K562 (cell line): ENCODE measurements around the gene SMYD2. TPM values are rescaled to one million over a fixed set of nuclear protein-coding genes. Genes with fewer than 3 reads are reported as not detected.

ENCODE experiments used
- ATAC-seq: fragments of 200-7000 bp; cut with Tn5 transposase; 3 replicates; pipeline ENCODE4 v1.9.1; 2020; ENCODE audit warnings: moderate library complexity
- BruUV-seq: library from RNA; stranded (reverse); fragments of 400-500 nt; replicated peaks from 2 replicates; lab custom pipeline; 2021; lab: Mats Ljungman, UMichigan
- CTCF ChIA-PET: fragments of 300-600 bp; formaldehyde crosslinking; extraction: SDS; loops from one replicate; lab custom pipeline; 2021; ENCODE audit warnings: low intra/inter-chr PET ratio; lab: Yijun Ruan, JAX
- POLR2A ChIA-PET: fragments of 300-600, 350-650 bp; sonication (Branson Sonifier 250); formaldehyde crosslinking; extraction: SDS; loops from one replicate; lab custom pipeline; 2021; ENCODE audit warnings: antibody characterized with exemption, inconsistent platforms; lab: Yijun Ruan, JAX
- DNase-seq, 4 experiments: peaks; one replicate each; pipeline versions ENCODE4 v3.0.0 to v3.0.0-alpha.2; 2011 to 2018; ENCODE audit warnings: low spot score in 3 of 4, mixed read lengths in 3 of 4; ENCODE audit errors: extremely low read depth in 1 of 4
- FAIRE-seq: peaks from 2 replicates; lab custom pipeline; 2011; peaks lifted over from hg19 to GRCh38; lab: Jason Lieb, UNC
- H2AFZ ChIP-seq: 2 replicates; pipeline ENCODE4 v1.6.0; 2011; ENCODE audit warnings: low read depth, low read length, control low read depth, inconsistent platforms
- H3K27ac ChIP-seq: fragments of 200-600 bp; 3 replicates; pipeline ENCODE4 v1.8.0; 2011; ENCODE audit warnings: low read depth, mild to moderate bottlenecking, control low read depth, inconsistent platforms, low read length, moderate library complexity, mixed read lengths; ENCODE audit errors: extremely low read depth
- H3K27me3 ChIP-seq, 2 experiments: fragments of 300-600 bp in 1 of 2; 2 replicates in 1 of 2; 3 replicates in 1 of 2; pipeline versions ENCODE4 v1.6.0 to v1.8.0; 2011; ENCODE audit warnings: inconsistent platforms in 2 of 2, low read length in 2 of 2, mild to moderate bottlenecking in 1 of 2, mixed read lengths in 1 of 2, moderate library complexity in 1 of 2; ENCODE audit not compliant: control insufficient read depth in 2 of 2, insufficient read depth in 2 of 2
- H3K36me3 ChIP-seq: fragments of 300-600 bp; 3 replicates; pipeline ENCODE4 v1.8.0; 2011; ENCODE audit warnings: mild to moderate bottlenecking, low read length, inconsistent platforms; ENCODE audit not compliant: control insufficient read depth, insufficient read depth
- H3K4me1 ChIP-seq, 2 experiments: fragments of 200-600 bp in 1 of 2; replicated peaks in 1 of 2; 2 replicates in 1 of 2; 3 replicates in 1 of 2; pipeline versions ENCODE4 v1.5.1 to v1.8.0; 2011; ENCODE audit warnings: inconsistent platforms in 2 of 2, low read length in 2 of 2, mild to moderate bottlenecking in 1 of 2, mixed read lengths in 1 of 2, moderate library complexity in 1 of 2; ENCODE audit not compliant: control insufficient read depth in 2 of 2, insufficient read depth in 2 of 2
- H3K4me2 ChIP-seq: 2 replicates; pipeline ENCODE4 v1.6.1; 2011; ENCODE audit warnings: low read length, control low read depth, inconsistent platforms, mixed read lengths; ENCODE audit not compliant: insufficient read depth
- H3K4me3 ChIP-seq: fragments of 200-600 bp; sonication (generic), shearing (Covaris generic); 2 replicates; pipeline ENCODE4 v1.5.1; 2016; ENCODE audit warnings: control low read depth, inconsistent platforms
- H3K79me2 ChIP-seq: fragments of 200-600 bp; 3 replicates; pipeline ENCODE4 v1.8.0; 2011; ENCODE audit warnings: low read length, inconsistent platforms; ENCODE audit not compliant: control insufficient read depth, insufficient read depth
- H3K9ac ChIP-seq, 2 experiments: 2 replicates each; pipeline versions ENCODE4 v1.6.0 to v1.6.1; 2011; ENCODE audit warnings: low read depth in 2 of 2, low read length in 2 of 2, control low read depth in 1 of 2, inconsistent platforms in 1 of 2, mild to moderate bottlenecking in 1 of 2, mixed read lengths in 1 of 2; ENCODE audit not compliant: insufficient read depth in 1 of 2
- H3K9me1 ChIP-seq: one replicate; pipeline ENCODE4 v1.6.0; 2011; ENCODE audit warnings: inconsistent platforms, mild to moderate bottlenecking, low read length, moderate library complexity; ENCODE audit not compliant: control insufficient read depth, insufficient read depth
- H3K9me3 ChIP-seq: replicated peaks from 2 replicates; pipeline ENCODE4 v1.5.1; 2011; ENCODE audit warnings: low read depth, low read length, inconsistent platforms; ENCODE audit not compliant: control insufficient read depth, insufficient read depth
- H4K20me1 ChIP-seq: replicated peaks from 2 replicates; pipeline ENCODE4 v1.6.1; 2011; ENCODE audit warnings: low read length, inconsistent platforms, mixed read lengths; ENCODE audit not compliant: control insufficient read depth, insufficient read depth
- BHLHE40 ChIP-seq: IDR thresholded peaks from 2 replicates; pipeline ENCODE4 v1.6.1; 2011; ENCODE audit warnings: low read length, improper control_type of control experiment
- CSDE1 ChIP-seq, 2 experiments: fragments of 450-650 bp; IDR thresholded peaks; 2 replicates each; pipeline ENCODE4 v1.6.1; 2016; ENCODE audit warnings: mild to moderate bottlenecking in 1 of 2
- FOXJ2 ChIP-seq: fragments of 200-800 bp; sonication (Bioruptor generic); IDR thresholded peaks from 2 replicates; pipeline ENCODE4 v1.6.1; 2016; ENCODE audit warnings: missing genetic modification characterization, missing compliant biosample characterization
- KLF6 ChIP-seq: fragments of 250-450 bp; sonication (Bioruptor Pico); IDR thresholded peaks from 2 replicates; pipeline ENCODE4 v1.4.0; 2020; ENCODE audit warnings: mild to moderate bottlenecking, moderate library complexity, borderline replicate concordance
- MECOM ChIP-seq: fragments of 250-450 bp; sonication (Bioruptor Pico); IDR thresholded peaks from 2 replicates; pipeline ENCODE4 v1.8.0; 2022; ENCODE audit warnings: inconsistent platforms
- MEIS2 ChIP-seq: fragments of 450-650 bp; IDR thresholded peaks from 2 replicates; pipeline ENCODE4 v1.6.1; 2014; ENCODE audit warnings: mild to moderate bottlenecking; ENCODE audit not compliant: partially characterized antibody
- NCOA6 ChIP-seq: fragments of 450-650 bp; IDR thresholded peaks from 2 replicates; pipeline ENCODE4 v1.6.1; 2017; ENCODE audit warnings: mild to moderate bottlenecking
- RAD21 ChIP-seq, 2 experiments: fragments of 250-450 bp in 1 of 2; fragments of 450-650 bp in 1 of 2; sonication (Bioruptor Pico) in 1 of 2; formaldehyde crosslinking in 1 of 2; IDR thresholded peaks in 1 of 2; conservative IDR thresholded peaks in 1 of 2; 2 replicates each; pipeline versions ENCODE4 v1.4.0 to v1.8.0; 2020 to 2022; ENCODE audit warnings: mild to moderate bottlenecking in 2 of 2, moderate library complexity in 1 of 2
- RBM34 ChIP-seq: fragments of 200-400 bp; formaldehyde crosslinking; IDR thresholded peaks from 2 replicates; pipeline ENCODE4 v1.6.1; 2018; ENCODE audit warnings: low read length, borderline replicate concordance; ENCODE audit not compliant: insufficient read depth
- TARDBP ChIP-seq: fragments of 450-650 bp; IDR thresholded peaks from 2 replicates; pipeline ENCODE4 v1.6.1; 2016
- TCF7L2 ChIP-seq: fragments of 150-350 bp; IDR thresholded peaks from 2 replicates; pipeline ENCODE4 v1.6.1; 2016; ENCODE audit warnings: low read depth, mild to moderate bottlenecking, low read length, moderate library complexity
- TEAD4 ChIP-seq, 2 experiments: sonication (generic) in 1 of 2; formaldehyde crosslinking in 1 of 2; IDR thresholded peaks; 2 replicates each; pipeline versions ENCODE4 v1.6.1 to v1.8.0; 2012 to 2022; ENCODE audit warnings: borderline replicate concordance in 1 of 2, inconsistent platforms in 1 of 2, low read length in 1 of 2, mild to moderate bottlenecking in 1 of 2, missing genetic modification reagents in 1 of 2
- ZNF444 ChIP-seq: fragments of 250-450 bp; sonication (Bioruptor Pico); IDR thresholded peaks from 2 replicates; pipeline ENCODE4 v1.4.0; 2020; ENCODE audit warnings: mild to moderate bottlenecking, moderate library complexity
- ZNF77 ChIP-seq: fragments of 250-450 bp; sonication (Bioruptor Pico); IDR thresholded peaks from 2 replicates; pipeline ENCODE4 v1.5.0; 2020
- ZNF830 ChIP-seq: fragments of 250-450 bp; sonication (Bioruptor Pico); IDR thresholded peaks from 2 replicates; pipeline ENCODE4 v1.5.0; 2021; ENCODE audit warnings: mild to moderate bottlenecking
- WGBS: fragments of 100-300 bp; shearing (Covaris generic); methylation state at CpG from one replicate; pipeline ENCODE4 v1.1.6; 2016; ENCODE audit warnings: low coverage, mixed read lengths; ENCODE audit not compliant: insufficient coverage; ENCODE audit errors: missing lambda C conversion rate; 5-methylcytosine and 5-hydroxymethylcytosine counted together
- in situ Hi-C: fragments of 300-500 bp; cut with MboI; formaldehyde crosslinking; loops from 4 replicates; pipeline ENCODE4 v1.15.0; 2018; ENCODE audit warnings: inconsistent platforms, mixed read lengths
- intact Hi-C: fragments of 100-400 bp; cut with micrococcal nuclease; formaldehyde crosslinking; loops from 2 replicates; pipeline ENCODE4 v1.14.2; 2022
- polyA plus RNA-seq, 8 experiments: library from polyadenylated mRNA; depleted of rRNA in 4 of 8; stranded (reverse) in 5 of 8; unstranded in 3 of 8; fragments of >200 nt; fragmentation: Nextera tagmentation in 2 of 8; fragmentation: Illumina TruSeq in 1 of 8; extraction: Ambion mirVana in 2 of 8; extraction: Trizol in 1 of 8; gene quantifications; 2 replicates each; pipeline versions ENCODE4 v1.2.1 to v1.2.3, GENCODE V29; 2011 to 2014; ENCODE audit warnings: inconsistent platforms in 1 of 8, missing spikeins in 1 of 8
- total RNA-seq, 7 experiments: library from RNA; depleted of rRNA in 6 of 7; stranded (reverse); fragments of >200 nt in 6 of 7; fragmentation: Illumina TruSeq in 2 of 7; extraction: Trizol in 2 of 7; gene quantifications; 2 replicates each; pipeline versions ENCODE4 v1.2.1 to v1.2.3, GENCODE V29; 2011 to 2021; ENCODE audit warnings: low replicate concordance in 1 of 7
- TF ChIP-seq, protein P1 (sequence below): sonication (generic); formaldehyde crosslinking; IDR thresholded peaks from 2 replicates; pipeline ENCODE4 v1.8.0; 2022; ENCODE audit warnings: missing genetic modification reagents, mild to moderate bottlenecking, borderline replicate concordance
- TF ChIP-seq, protein P2 (sequence below): fragments of 450-650 bp; formaldehyde crosslinking; IDR thresholded peaks from 2 replicates; pipeline ENCODE4 v1.4.0; 2020; ENCODE audit warnings: mild to moderate bottlenecking, moderate library complexity
- TF ChIP-seq, protein P3 (sequence below): fragments of 450-650 bp; IDR thresholded peaks from 2 replicates; pipeline ENCODE4 v1.6.1; 2016

The SMYD2 gene
- total and polyA plus RNA-seq, 9 of the 15 experiments (the other 6 are each of a cell fraction or from before 2014, with no cell fraction given): 13.8 to 81.3 (median 39.9) TPM

DNA sequence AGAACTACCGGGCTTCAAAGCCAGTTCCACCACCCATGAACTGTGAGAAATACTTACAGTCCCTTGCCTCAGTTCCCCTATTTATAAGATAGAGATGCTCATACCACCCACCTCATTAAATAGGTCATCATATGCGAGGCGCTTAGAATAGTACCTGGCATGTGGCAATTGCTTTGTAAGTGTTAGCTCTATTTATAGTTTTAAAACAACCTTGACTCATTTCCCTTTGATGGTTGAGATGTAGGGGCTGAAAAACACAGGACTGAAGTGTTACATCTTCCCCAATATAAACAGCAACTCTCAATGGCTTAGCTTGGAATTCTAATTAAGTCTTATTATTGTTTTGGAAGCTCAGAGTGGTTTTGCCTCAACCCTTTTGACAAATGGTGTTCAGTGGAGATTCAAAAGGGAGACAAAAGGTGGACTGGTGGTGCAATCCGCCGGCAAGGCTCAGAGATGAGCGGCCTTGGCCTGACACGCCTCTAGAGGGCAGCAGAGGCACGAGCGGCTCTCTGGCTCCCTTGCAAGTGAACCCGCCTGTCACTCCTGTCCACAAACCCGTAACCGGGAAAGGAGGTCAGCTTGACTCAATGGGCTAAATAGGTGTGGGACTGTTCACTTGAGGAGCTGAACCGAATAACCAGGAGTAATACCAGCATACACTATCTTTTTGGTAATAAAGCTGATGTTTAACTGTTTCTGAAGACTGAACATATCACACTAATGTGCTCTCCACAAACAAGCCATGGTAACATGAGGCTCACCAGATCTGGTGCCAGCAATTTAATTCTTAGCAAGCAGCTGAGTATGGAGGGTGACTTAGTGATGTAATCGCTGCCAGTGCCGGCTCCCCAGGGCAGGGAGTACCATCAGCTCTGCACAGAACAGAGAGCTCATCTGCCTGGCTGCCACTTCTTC, 19.5 kb upstream of the SMYD2 start:
- H3K79me2 ChIP-seq: no peaks in the 10 kb centered on the region
- POLR2A ChIA-PET: interaction anchor here (0.6 to 1.7 kb wide), 2 partner anchors 60 to 67 kb away, joined by 3 to 5 read pairs; no protein-coding TSS in a partner anchor
- peaks cover 0 to 4% of the 10 kb centered on the region in 2 experiments; a peak in 1 of 5 replicates for H3K4me1 ChIP-seq
- H3K36me3 ChIP-seq: no peaks in the 10 kb centered on the region
- DNase-seq (peak; percentile 77 to 88 (median 80)), FAIRE-seq (peak; percentile 82), ATAC-seq (peak; percentile 99)
- no peaks in the 10 kb centered on the region for H4K20me1 ChIP-seq
- no peaks in the 10 kb centered on the region for H3K9me3 ChIP-seq
- no peak overlapping the region for H3K9ac ChIP-seq
- in situ Hi-C loops: no loop called here
- no peak overlapping the region for H3K27ac ChIP-seq
- under 1% methylated on average over 15 of the region's 15 CpGs for WGBS
- no TSS peak for BruUV-seq
- H3K27me3 ChIP-seq: peaks cover 7 to 10% of the 10 kb centered on the region in 2 experiments; a peak in 4 of 5 replicates
- peak overlapping the region; percentile 73 for H2AFZ ChIP-seq
- CTCF ChIA-PET: interaction anchor here (0.7 to 2.9 kb wide), 5 partner anchors 63 to 1017 kb away, joined by 3 to 29 read pairs (median 4); no protein-coding TSS in a partner anchor
- peak overlapping the region; percentile 48; the same call in 1 of the 2 replicates for H3K4me2 ChIP-seq
- H3K9me1 ChIP-seq: no peaks in the 10 kb centered on the region
- intact Hi-C loops: loop anchor here (1.0 to 10.0 kb wide), 4 partner anchors 47 to 1263 kb away; no protein-coding TSS in a partner anchor
- H3K4me3 ChIP-seq: no peak overlapping the region
- TF ChIP-seq ZNF830 (CRISPR knock-in tag) (no peak), RAD21 (CRISPR knock-in tag; conservative IDR thresholded peaks at IDR 0.05 in 1 of 2, IDR thresholded peaks at IDR 0.05 in 1 of 2) (peak; percentile 84 to 94), MECOM (no peak), TCF7L2 (no peak), ZNF77 (CRISPR knock-in tag) (no peak), NCOA6 (no peak), MEIS2 (peak; percentile 60), TEAD4 (IDR thresholded peaks at IDR 0.05; ENCODE audit: low read length) (0 out of 2 replicates have a peak, but pooled peaks have one; percentile 14), TEAD4 (CRISPR knock-in tag; IDR thresholded peaks at IDR 0.05; ENCODE audit: borderline replicate concordance) (no peak), TARDBP (0 out of 2 replicates have a peak, but pooled peaks have one; percentile 60), ZNF444 (CRISPR knock-in tag) (no peak), BHLHE40 (peak; percentile 48; the same call in 1 of the 2 replicates), RBM34 (no peak), KLF6 (CRISPR knock-in tag) (no peak), CSDE1 (IDR thresholded peaks at IDR 0.05) (no peak), FOXJ2 (tag) (peak; percentile 50; the same call in 1 of the 2 replicates)
- TF ChIP-seq, protein P1, sequence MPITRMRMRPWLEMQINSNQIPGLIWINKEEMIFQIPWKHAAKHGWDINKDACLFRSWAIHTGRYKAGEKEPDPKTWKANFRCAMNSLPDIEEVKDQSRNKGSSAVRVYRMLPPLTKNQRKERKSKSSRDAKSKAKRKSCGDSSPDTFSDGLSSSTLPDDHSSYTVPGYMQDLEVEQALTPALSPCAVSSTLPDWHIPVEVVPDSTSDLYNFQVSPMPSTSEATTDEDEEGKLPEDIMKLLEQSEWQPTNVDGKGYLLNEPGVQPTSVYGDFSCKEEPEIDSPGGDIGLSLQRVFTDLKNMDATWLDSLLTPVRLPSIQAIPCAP (CRISPR knock-in tag): no peak
- TF ChIP-seq, protein P2, sequence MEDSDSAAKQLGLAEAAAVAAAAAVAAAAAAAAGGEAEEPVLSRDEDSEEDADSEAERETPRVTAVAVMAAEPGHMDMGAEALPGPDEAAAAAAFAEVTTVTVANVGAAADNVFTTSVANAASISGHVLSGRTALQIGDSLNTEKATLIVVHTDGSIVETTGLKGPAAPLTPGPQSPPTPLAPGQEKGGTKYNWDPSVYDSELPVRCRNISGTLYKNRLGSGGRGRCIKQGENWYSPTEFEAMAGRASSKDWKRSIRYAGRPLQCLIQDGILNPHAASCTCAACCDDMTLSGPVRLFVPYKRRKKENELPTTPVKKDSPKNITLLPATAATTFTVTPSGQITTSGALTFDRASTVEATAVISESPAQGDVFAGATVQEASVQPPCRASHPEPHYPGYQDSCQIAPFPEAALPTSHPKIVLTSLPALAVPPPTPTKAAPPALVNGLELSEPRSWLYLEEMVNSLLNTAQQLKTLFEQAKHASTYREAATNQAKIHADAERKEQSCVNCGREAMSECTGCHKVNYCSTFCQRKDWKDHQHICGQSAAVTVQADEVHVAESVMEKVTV (CRISPR knock-in tag): peak; percentile 73
- TF ChIP-seq, protein P3, sequence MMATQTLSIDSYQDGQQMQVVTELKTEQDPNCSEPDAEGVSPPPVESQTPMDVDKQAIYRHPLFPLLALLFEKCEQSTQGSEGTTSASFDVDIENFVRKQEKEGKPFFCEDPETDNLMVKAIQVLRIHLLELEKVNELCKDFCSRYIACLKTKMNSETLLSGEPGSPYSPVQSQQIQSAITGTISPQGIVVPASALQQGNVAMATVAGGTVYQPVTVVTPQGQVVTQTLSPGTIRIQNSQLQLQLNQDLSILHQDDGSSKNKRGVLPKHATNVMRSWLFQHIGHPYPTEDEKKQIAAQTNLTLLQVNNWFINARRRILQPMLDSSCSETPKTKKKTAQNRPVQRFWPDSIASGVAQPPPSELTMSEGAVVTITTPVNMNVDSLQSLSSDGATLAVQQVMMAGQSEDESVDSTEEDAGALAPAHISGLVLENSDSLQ: peak; percentile 91
